ENCODE results near the gene ARHGAP26. TPM values are rescaled to one million over a fixed set of nuclear protein-coding genes. Genes with fewer than 3 reads are reported as not detected.

ARHGAP26 gene
- polyA plus RNA-seq, 3 donors = 9.5 to 14.5 (median 14.4) TPM

- DNase-seq = no peak
Measured at GRCh38 chr5:143204474-143205246, 434.5 kb downstream of the ARHGAP26 start.

GRCh38 chr5:143205386-143205785 lies 435.2 kb downstream of the ARHGAP26 start:
- no peak for DNase-seq

GRCh38 chr5:143205883-143206195 lies 435.7 kb downstream of the ARHGAP26 start:
- DNase-seq = no peak

- no peak for DNase-seq
Measured at GRCh38 chr5:143206196-143207053, 436.2 kb downstream of the ARHGAP26 start.

- no peak for DNase-seq
Measured at GRCh38 chr5:143207058-143207457, 436.9 kb downstream of the ARHGAP26 start.

GRCh38 chr5:143207563-143208364 lies 437.6 kb downstream of the ARHGAP26 start:
- no peak for DNase-seq

DNA sequence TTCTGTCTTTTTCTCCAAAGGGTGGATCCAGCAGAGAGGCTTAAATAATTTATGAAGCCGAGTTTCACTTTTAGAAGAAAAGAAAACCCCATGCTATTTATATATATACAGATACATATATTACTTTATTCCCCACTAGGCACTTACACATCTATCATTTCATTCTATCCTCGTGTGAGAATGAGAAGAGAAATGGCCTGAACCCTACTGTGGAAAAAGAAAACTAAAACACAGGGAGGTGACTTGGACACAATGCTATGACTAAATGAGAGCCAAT lies 438.1 kb downstream of the ARHGAP26 start:
- no peak for DNase-seq

GRCh38 chr5:143208781-143209510 lies 438.8 kb downstream of the ARHGAP26 start:
- DNase-seq = no peak

GRCh38 chr5:143209881-143210395 lies 439.8 kb downstream of the ARHGAP26 start:
- DNase-seq = no peak

- DNase-seq = no peak
Measured at GRCh38 chr5:143210576-143210975, 440.4 kb downstream of the ARHGAP26 start.

DNA sequence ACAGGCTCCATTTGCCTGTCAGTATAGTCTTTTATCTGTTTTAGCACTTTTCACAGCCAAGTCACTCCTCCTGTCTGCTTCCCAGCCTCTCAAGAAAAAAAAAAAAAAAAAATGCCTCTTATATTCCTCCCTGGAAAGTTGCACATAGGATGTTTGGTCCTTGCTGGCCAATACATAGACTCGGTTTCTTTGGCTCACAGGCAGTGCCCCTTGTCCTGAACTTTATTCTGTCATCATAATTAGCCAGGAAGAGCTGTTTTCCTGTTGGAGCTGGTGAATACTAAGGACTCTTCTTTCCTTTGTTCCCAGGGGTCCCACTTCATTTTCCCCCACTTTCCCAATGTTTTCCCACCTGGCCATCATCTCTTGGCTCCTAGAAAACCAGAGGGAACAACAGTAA lies 442.1 kb downstream of the ARHGAP26 start:
- no peak for DNase-seq

DNA sequence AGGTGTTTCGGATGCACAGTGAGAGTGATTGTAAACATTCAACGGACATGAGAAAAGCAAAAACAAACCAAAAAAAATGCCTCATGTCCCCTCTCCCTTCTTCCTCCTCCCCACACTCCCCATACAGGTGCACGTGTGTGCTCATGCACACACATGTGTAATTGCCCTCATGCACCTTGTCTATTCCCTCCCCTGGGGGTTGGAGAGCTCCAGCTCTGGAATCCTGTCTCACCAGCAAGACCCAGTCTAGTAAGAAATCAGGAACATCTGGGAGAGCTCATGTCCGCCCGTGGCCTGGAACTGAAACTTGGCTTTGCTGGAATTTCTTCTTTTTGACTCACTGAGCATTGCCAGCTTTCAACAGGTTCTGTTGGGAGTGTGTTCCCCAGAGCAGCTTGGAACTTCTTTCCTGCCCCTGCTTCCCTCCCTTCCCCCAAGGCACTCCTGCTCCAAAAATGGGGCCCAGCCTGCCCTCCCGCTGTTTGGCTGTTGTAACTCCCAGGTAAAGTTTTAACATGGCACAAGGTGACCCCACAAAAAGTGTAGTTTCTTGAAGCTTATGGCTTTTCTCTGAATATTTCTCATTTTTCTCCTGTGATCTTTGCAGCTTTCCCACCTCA lies 443.2 kb downstream of the ARHGAP26 start:
- no peak for DNase-seq

- DNase-seq = no peak
Measured at GRCh38 chr5:143213851-143214363, 443.7 kb downstream of the ARHGAP26 start.

DNA sequence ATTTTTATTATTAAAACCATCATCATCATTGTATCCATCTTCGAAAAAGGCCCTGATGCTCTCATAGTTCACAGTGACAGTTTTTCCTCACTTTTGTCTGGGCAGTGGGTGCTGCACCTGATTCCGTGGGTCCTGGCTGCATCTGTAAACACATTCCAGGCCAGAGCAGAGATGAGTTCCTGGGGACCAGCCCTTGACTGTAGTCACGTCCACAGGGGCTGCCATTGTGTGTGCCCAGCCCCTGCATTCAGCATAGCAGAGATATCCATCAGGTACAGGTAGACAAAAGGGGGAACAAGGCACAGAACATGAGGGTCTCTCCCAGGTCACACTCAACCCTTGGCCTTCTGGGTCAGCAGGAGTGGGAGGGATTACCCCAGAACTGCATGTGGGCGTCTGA lies 444.3 kb downstream of the ARHGAP26 start:
- no peak for DNase-seq

DNA sequence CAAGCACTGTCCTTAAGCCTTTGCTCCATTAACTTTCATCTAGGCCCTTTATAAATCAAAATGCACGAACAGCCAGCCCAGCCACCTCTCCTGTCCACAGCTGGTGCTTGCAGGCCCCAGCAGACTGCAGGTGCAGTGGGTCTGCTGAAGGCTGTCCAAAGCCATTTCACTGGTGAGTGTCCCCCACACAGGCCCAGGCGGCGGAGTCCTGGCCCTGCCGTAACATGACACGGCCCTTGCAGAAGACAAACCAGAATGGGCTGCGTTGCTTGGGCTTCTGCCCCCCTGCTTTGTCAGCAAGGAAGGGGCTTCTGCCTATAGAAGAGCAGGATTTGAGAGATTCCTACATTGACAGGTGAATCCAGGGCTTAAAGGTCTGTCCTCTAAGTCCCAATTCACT lies 444.7 kb downstream of the ARHGAP26 start:
- DNase-seq = no peak

DNA sequence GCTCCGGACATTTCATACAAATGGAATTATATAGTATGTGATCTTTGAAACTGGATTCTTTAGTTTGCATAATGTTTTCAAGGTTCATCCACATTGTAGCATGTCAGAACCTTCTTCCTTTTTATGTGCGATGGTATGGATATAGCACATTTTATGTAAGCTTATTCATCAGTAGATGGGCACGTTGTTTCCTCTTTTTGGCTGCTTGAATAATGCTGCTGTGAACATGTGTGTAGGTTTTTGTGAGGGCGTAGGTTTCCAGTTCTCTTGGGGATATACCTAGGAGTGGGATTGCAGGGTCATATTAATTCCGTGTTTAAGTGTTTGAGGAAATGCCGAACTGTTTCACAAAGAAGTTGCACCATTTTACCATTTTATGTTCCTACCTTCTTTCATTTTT lies 445.5 kb downstream of the ARHGAP26 start:
- DNase-seq = no peak

DNA sequence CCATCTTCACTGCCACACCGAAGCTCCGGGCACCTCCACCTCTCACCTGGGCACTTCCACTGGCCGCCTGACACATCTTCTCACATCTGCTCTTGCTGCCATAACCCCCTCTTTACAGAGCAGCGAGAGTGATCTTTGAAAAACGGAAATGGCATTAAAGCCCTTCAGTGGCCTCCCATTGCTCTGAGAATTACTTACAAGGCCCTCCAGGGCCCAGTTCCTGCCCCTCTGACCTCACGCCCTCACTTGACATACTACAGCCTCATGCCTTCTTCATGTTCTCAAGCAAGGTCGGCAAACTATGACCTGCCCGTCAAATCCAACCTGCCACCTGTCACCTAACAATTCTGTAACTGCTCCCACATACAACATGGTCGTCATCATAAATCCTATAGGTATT lies 446.0 kb downstream of the ARHGAP26 start:
- no peak for DNase-seq

DNA sequence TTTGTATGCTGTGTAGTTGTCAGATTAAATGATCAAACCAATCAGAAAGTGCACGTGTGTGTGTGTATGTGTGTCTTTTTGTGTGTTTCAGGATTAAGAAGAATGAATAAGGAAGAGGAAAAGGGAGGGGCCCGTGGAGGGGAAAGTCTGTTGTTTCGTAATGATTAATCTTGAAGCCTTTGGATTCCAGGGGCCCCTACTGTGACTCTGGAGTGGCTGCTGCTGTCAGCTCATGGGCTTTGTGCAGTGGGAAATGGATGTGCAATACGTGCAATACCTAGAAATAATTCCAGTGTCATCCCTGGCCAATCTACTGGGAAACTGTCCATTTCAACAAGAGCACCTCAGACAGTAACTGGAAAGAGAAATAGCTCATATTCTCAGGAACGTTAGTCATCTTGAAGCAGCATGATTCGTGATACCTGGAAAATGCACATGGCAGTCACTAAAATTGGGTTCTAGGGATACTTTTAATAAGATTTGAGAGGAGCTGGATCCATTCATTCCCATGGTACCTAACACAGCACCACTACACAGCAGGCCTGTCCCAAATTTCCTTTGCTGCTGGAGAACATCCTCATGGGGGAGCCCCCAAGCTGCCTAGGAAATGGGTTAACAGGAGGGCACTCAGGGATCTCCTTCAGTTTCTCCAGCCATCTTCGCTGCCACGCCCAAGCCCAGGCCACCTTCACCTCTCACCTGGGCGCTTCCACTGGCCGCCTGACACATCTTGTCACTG lies 447.1 kb downstream of the ARHGAP26 start:
- DNase-seq = no peak

GRCh38 chr5:143217804-143218160 lies 447.6 kb downstream of the ARHGAP26 start:
- DNase-seq = no peak

DNA sequence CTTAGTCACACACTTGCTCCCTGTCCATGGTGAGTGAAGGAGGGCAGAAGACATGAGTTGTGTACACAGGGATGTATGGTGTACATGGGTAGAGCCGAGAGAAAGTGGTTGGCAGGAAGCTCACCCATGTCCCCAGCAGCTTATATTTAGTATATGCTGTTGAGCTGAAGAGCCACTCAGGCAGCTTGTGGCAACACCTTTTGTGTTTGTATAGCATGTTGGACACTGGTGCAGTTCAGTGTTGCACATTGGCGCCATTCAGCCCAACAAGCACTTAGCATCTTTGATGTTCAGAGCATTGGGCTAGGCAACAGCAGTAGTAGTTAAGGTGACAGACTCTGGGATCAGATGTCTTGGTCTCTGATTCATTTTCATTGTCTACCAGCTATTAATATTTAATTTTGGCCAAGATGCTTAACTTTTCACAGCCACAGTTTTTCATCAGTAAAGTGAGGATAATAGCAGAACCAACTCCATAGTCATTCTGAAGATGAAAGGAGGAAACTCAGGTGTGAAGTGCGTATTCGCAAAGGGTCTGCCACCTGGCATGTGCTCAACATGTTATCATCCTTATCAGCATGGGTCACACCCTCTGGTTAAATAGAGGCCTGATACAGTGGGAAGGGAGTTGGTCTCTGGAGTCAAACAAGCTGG lies 448.5 kb downstream of the ARHGAP26 start:
- no peak for DNase-seq

Data from renal pelvis (tissue), 4 donors.